AG04450 (cell line): ENCODE measurements around the gene SH3BGRL2. TPM values are rescaled to one million over a fixed set of nuclear protein-coding genes. Genes with fewer than 3 reads are reported as not detected.
"Not testable (repeated sequence)": the region's sequence is repeated elsewhere in the genome, so short reads cannot be mapped to it uniquely, and the experiment has no call there.

Source experiments
- CTCF ChIA-PET: fragments of 300-600, 350-600 bp; formaldehyde crosslinking; extraction: SDS; loops from one replicate; lab custom pipeline; 2022; ENCODE audit warnings: antibody characterized with exemption, inconsistent platforms; lab: Charles Lee
- POLR2A ChIA-PET: fragments of 350-600 bp; formaldehyde crosslinking; extraction: SDS; loops from one replicate; lab custom pipeline; 2021; ENCODE audit warnings: antibody characterized with exemption, inconsistent platforms; lab: Yijun Ruan, JAX
- DNase-seq: peaks from one replicate; pipeline ENCODE4 v3.0.0-alpha.2; 2011; ENCODE audit warnings: low read depth, low spot score
- H3K27ac ChIP-seq: one replicate; pipeline ENCODE4 v1.5.1; 2012; ENCODE audit warnings: low read depth, low read length, control low read depth
- H3K27me3 ChIP-seq: one replicate; pipeline ENCODE4 v1.6.0; 2012; ENCODE audit warnings: low read length; ENCODE audit not compliant: control insufficient read depth, insufficient read depth
- H3K4me3 ChIP-seq: 2 replicates; pipeline ENCODE4 v1.5.1; 2011; ENCODE audit warnings: mild to moderate bottlenecking, low read depth, low read length, control low read depth
- H3K9me3 ChIP-seq: 2 replicates; pipeline ENCODE4 v1.5.1; 2012; ENCODE audit warnings: low read length; ENCODE audit not compliant: control insufficient read depth, insufficient read depth
- CTCF ChIP-seq: IDR thresholded peaks from 2 replicates; pipeline ENCODE4 v1.5.1; 2011; ENCODE audit warnings: low read depth, low read length, control low read depth, inconsistent platforms
- polyA plus RNA-seq: library from polyadenylated mRNA; depleted of rRNA; stranded (reverse); fragments of >200 nt; gene quantifications from 2 replicates; pipeline ENCODE4 v1.2.3, GENCODE V29; 2011

The SH3BGRL2 gene
- polyA plus RNA-seq, 1 experiment = 5.4 TPM

DNA sequence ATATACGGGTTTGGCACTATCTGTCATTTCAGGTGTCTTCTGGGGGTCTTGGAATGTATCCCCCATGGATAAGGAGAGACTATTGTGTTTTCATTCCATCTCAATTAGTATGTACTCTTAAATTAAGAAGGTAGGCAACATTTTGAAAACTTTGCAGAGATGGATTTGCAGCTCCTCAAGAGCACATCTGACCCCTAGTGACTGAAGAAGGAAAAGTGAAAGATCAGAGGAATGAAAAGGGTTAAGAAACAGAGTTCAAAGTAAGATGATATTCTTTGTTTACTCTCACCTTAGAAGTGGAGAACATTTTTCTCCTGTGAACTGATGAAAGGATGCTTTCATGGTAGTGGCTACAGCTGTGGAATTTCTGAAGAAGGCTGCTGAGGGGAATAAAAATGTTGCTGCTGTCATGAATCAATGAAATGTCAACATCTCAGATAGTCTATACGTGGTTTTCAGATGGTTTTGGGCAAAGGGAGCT lies 41.5 kb downstream of the SH3BGRL2 start:
- H3K9me3 ChIP-seq = no peaks in the 10 kb centered on the region
- peak; percentile 70 for TF ChIP-seq CTCF
- ChIA-PET POLR2A (no interaction called here), CTCF (interaction anchor here (0.6 to 7.0 kb wide), 23 partner anchors 8 to 374 kb away, joined by 3 to 97 read pairs (median 3); partner anchors contain the start of gene SH3BGRL2)
- no peaks in the 10 kb centered on the region for H3K27me3 ChIP-seq
- H3K4me3 ChIP-seq = no peak overlapping the region
- DNase-seq = no peak
- H3K27ac ChIP-seq = no peak overlapping the region

- ChIA-PET CTCF (interaction anchor here (0.5 to 7.0 kb wide), 5 partner anchors 10 to 1212 kb away, joined by 3 to 97 read pairs (median 4); no protein-coding TSS in a partner anchor), POLR2A (no interaction called here)
- no peak for TF ChIP-seq CTCF
- Histone ChIP-seq H3K27ac (no peak overlapping the region), H3K4me3 (no peak overlapping the region), H3K27me3 (no peaks in the 10 kb centered on the region), H3K9me3 (no peaks in the 10 kb centered on the region)
- DNase-seq = no peak
Measured at GRCh38 chr6:79673947-79674346, 42.8 kb downstream of the SH3BGRL2 start.

GRCh38 chr6:79676785-79677736 lies 45.9 kb downstream of the SH3BGRL2 start:
- H3K27ac ChIP-seq = no peak overlapping the region
- no peak for DNase-seq

DNA sequence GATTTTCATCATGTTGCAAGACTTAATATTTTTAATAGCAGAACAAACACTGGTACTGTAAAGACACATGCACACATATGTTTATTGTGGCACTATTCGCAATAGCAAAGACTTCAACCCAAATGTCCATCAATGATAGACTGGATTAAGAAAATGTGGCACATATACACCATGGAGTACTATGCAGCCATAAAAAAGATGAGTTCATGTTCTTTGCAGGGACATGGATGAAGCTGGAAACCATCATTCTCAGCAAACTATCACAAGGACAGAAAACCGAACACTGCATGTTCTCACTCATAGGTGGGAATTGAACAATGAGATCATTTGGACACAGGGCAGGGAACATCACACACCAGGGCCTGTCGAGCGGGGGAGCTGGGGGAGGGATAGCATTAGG lies 51.6 kb downstream of the SH3BGRL2 start:
- CTCF ChIA-PET = interaction anchor here (1.8 kb wide), 1 partner anchor 112 kb away, joined by 5 read pairs; no protein-coding TSS in a partner anchor
- POLR2A ChIA-PET, H3K27ac ChIP-seq, H3K27me3 ChIP-seq, H3K9me3 ChIP-seq, DNase-seq, H3K4me3 ChIP-seq: not testable (repeated sequence)

More at GRCh38 chr6:79676785-79677736, 45.9 kb downstream of the SH3BGRL2 start:
- ChIA-PET POLR2A (no interaction called here), CTCF (no interaction called here)
- Histone ChIP-seq H3K4me3 (no peak overlapping the region), H3K27me3 (no peaks in the 10 kb centered on the region), H3K9me3 (no peaks in the 10 kb centered on the region)
- TF ChIP-seq CTCF = no peak

DNA sequence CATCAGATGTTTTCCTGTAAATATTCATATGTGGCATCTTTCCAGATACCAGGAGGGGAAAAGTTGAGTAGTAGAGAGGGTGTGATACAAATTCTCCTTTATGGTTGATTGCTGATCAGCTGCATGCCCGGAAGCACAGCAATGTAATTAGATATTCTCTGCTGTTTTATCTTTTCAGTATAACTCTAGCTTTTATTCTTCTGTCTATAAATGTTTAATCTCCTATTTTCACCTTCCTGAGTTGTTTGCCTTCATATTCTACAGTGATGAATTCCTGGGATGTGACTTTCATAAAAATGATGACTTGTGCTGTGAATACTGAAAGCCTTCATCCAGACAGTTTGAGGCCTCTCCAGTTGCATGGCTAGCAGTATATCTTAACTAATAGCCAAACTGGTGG lies 53.7 kb downstream of the SH3BGRL2 start:
- Histone ChIP-seq H3K9me3 (no peaks in the 10 kb centered on the region), H3K4me3 (no peak overlapping the region), H3K27ac (no peak overlapping the region), H3K27me3 (no peaks in the 10 kb centered on the region)
- CTCF ChIA-PET = interaction anchor here (0.9 to 1.0 kb wide), 2 partner anchors 10 to 114 kb away, joined by 4 to 5 read pairs; no protein-coding TSS in a partner anchor
- TF ChIP-seq CTCF = no peak
- POLR2A ChIA-PET = no interaction called here
- no peak for DNase-seq
